ENCODE results near the gene MCF2L2. TPM values are rescaled to one million over a fixed set of nuclear protein-coding genes. Genes with fewer than 3 reads are reported as not detected.

Gene MCF2L2
- total RNA-seq, 4 donors from 2014 or later = 0.13 to 0.49 (median 0.22) TPM; not detected in 1

GRCh38 chr3:183197734-183198133, 230.7 kb downstream of the MCF2L2 start:
- Histone ChIP-seq H3K4me3 (replicated peaks in 1 of 3) (no peak overlapping the region), H3K36me3 (no peaks in the 10 kb centered on the region), H3K9me3 (no peaks in the 10 kb centered on the region), H3K27me3 (no peaks in the 10 kb centered on the region), H3K4me1 (no peaks in the 10 kb centered on the region), H3K27ac (no peak overlapping the region)
- DNase-seq = no peak
- intact Hi-C loops (cut with DNase I) = no loop called here
- TF ChIP-seq CTCF (IDR thresholded peaks at IDR 0.05) (no peak), POLR2A (IDR thresholded peaks at IDR 0.05) (no peak)

GRCh38 chr3:183195266-183195665, 233.2 kb downstream of the MCF2L2 start:
- 82 to 89% methylated on average over 4 of the region's 4 CpGs for WGBS, 2 donors
- no peak overlapping the region for H3K27ac ChIP-seq
- no peaks in the 10 kb centered on the region for H3K4me1 ChIP-seq
- TF ChIP-seq CTCF (IDR thresholded peaks at IDR 0.05) (no peak), POLR2A (IDR thresholded peaks at IDR 0.05) (no peak)
- H3K36me3 ChIP-seq = no peaks in the 10 kb centered on the region
- no peaks in the 10 kb centered on the region for H3K27me3 ChIP-seq
- DNase-seq = no peak
- H3K4me3 ChIP-seq (replicated peaks in 1 of 3) = no peak overlapping the region
- H3K9me3 ChIP-seq = no peaks in the 10 kb centered on the region
- intact Hi-C loops (cut with DNase I) = no loop called here

GRCh38 chr3:183193762-183194689, 234.4 kb downstream of the MCF2L2 start:
- 61 to 74% methylated on average over 10 of the region's 10 CpGs for WGBS, 2 donors
- no peaks in the 10 kb centered on the region for H3K9me3 ChIP-seq
- H3K27me3 ChIP-seq = no peaks in the 10 kb centered on the region
- no peaks in the 10 kb centered on the region for H3K36me3 ChIP-seq
- TF ChIP-seq POLR2A (IDR thresholded peaks at IDR 0.05) = no peak
- no peak for TF ChIP-seq CTCF (IDR thresholded peaks at IDR 0.05)
- H3K27ac ChIP-seq = no peak overlapping the region
- intact Hi-C loops (cut with DNase I) = no loop called here
- no peaks in the 10 kb centered on the region for H3K4me1 ChIP-seq
- H3K4me3 ChIP-seq (replicated peaks in 1 of 3) = no peak overlapping the region
- no peak for DNase-seq

GRCh38 chr3:183192650-183193300, 235.6 kb downstream of the MCF2L2 start:
- TF ChIP-seq POLR2A (IDR thresholded peaks at IDR 0.05) (no peak), CTCF (IDR thresholded peaks at IDR 0.05) (no peak)
- Histone ChIP-seq H3K27me3 (no peaks in the 10 kb centered on the region), H3K4me3 (replicated peaks in 1 of 3) (no peak overlapping the region), H3K36me3 (no peaks in the 10 kb centered on the region), H3K4me1 (no peaks in the 10 kb centered on the region), H3K9me3 (no peaks in the 10 kb centered on the region), H3K27ac (no peak overlapping the region)
- no peak for DNase-seq
- intact Hi-C loops (cut with DNase I) = no loop called here
- WGBS, 2 donors = 95 to 96% methylated on average over 7 of the region's 7 CpGs

- no peaks in the 10 kb centered on the region for H3K9me3 ChIP-seq
- no peaks in the 10 kb centered on the region for H3K27me3 ChIP-seq
- H3K4me3 ChIP-seq (replicated peaks in 1 of 3) = no peak overlapping the region
- no peak for DNase-seq
- WGBS, 2 donors = 91 to 92% methylated on average over 4 of the region's 4 CpGs
- TF ChIP-seq CTCF (IDR thresholded peaks at IDR 0.05) (no peak), POLR2A (IDR thresholded peaks at IDR 0.05) (no peak)
- no peaks in the 10 kb centered on the region for H3K36me3 ChIP-seq
- intact Hi-C loops (cut with DNase I) = loop anchor here (5.0 kb wide), 1 partner anchor 193 kb away; no protein-coding TSS in a partner anchor
- H3K4me1 ChIP-seq = no peaks in the 10 kb centered on the region
- no peak overlapping the region for H3K27ac ChIP-seq
Observed at GRCh38 chr3:183189641-183190040, 238.8 kb downstream of the MCF2L2 start.

Measured in thyroid gland (tissue), 4 donors.